H1 (cell line): Measurements from ENCODE around the gene ADTRP. TPM values are rescaled to one million over a fixed set of nuclear protein-coding genes. Genes with fewer than 3 reads are reported as not detected.

Experiments
- BACH1 ChIP-seq: IDR thresholded peaks from 2 replicates; pipeline ENCODE4 v1.6.1; 2012; ENCODE audit warnings: low read length, improper control_type of control experiment
- CHD7 ChIP-seq: fragments of 300-600 bp; sonication (generic); IDR thresholded peaks from 2 replicates; pipeline ENCODE4 v1.7.1; 2012; ENCODE audit warnings: low read length, moderate library complexity, mild to moderate bottlenecking, inconsistent platforms; ENCODE audit not compliant: insufficient replicate concordance
- polyA plus RNA-seq, 7 experiments: library from polyadenylated mRNA; depleted of rRNA in 3 of 7; stranded (reverse) in 5 of 7; unstranded in 2 of 7; fragments of >200 nt in 5 of 7; fragments of 200-250 nt in 2 of 7; gene quantifications; 1 replicate in 5 of 7; 2 replicates in 1 of 7; 4 replicates in 1 of 7; pipeline versions ENCODE4 v1.2.1 to v1.2.3, GENCODE V29; 2011 to 2013; ENCODE audit warnings: missing spikeins in 2 of 7, mixed read lengths in 2 of 7
- total RNA-seq: library from RNA; stranded (reverse); fragmentation: NEBNext Ultra II Directional; extraction: Animal tissue kit (Norgen Biotek cat#: 25700); gene quantifications from 2 replicates; pipeline ENCODE4 v1.2.1, GENCODE V29; 2021

The ADTRP gene
- total and polyA plus RNA-seq, 2 of the 8 experiments (the other 6 are each of a cell fraction or from before 2014, with no cell fraction given): 0.08 to 0.45 TPM

GRCh38 chr6:11748591-11749210 lies 29.9 kb downstream of the ADTRP start (continued):
- TF ChIP-seq CHD7: no peak
- no peak for TF ChIP-seq BACH1
